Prostate gland (tissue), 2 donors: Measurements from ENCODE around the gene OXCT2. TPM values are rescaled to one million over a fixed set of nuclear protein-coding genes. Genes with fewer than 3 reads are reported as not detected.

Experiments used
- DNase-seq: peaks from one replicate; pipeline ENCODE4 v3.0.0-alpha.2; 2019; ENCODE audit warnings: low spot score
- H3K27ac ChIP-seq, 2 donors: fragments of 200-600 bp; sonication (generic); 2 replicates each; pipeline ENCODE4 v1.5.1; 2017 to 2019
- H3K27me3 ChIP-seq: fragments of 200-600 bp; sonication (generic); replicated peaks from 2 replicates; pipeline ENCODE4 v1.5.1; 2019; ENCODE audit not compliant: insufficient read depth
- H3K36me3 ChIP-seq, 2 donors: fragments of 200-600 bp; sonication (generic); 1 replicate in 1 of 2; 2 replicates in 1 of 2; pipeline versions ENCODE4 v1.5.1 to v1.8.1; 2017 to 2019
- H3K4me1 ChIP-seq: fragments of 200-600 bp; sonication (generic); replicated peaks from 2 replicates; pipeline ENCODE4 v1.5.1; 2019
- H3K4me3 ChIP-seq, 2 donors: fragments of 200-600 bp; sonication (generic); 2 replicates each; pipeline ENCODE4 v1.5.1; 2017 to 2019
- H3K9me3 ChIP-seq: fragments of 200-600 bp; sonication (generic); 2 replicates; pipeline ENCODE4 v1.5.1; 2017
- POLR2A ChIP-seq: fragments of 450-650 bp; IDR thresholded peaks from one replicate; pipeline ENCODE4 v1.6.1; 2016; ENCODE audit warnings: antibody characterized with exemption, mild to moderate bottlenecking
- POLR2AphosphoS5 ChIP-seq: sonication (generic); formaldehyde crosslinking; IDR thresholded peaks from one replicate; pipeline ENCODE4 v1.6.1; 2017; ENCODE audit warnings: antibody characterized with exemption
- WGBS: methylation state at CpG from one replicate; pipeline ENCODE4 v1.1.5; 2018; 5-methylcytosine and 5-hydroxymethylcytosine counted together
- intact Hi-C: fragments of 100-400 bp; cut with DNase I; formaldehyde crosslinking; loops from one replicate; pipeline ENCODE4 v1.14.2; 2022
- total RNA-seq, 2 donors: library from RNA; depleted of rRNA; stranded (reverse); fragments of >200 nt; gene quantifications; one replicate each; pipeline ENCODE4 v1.1.0, GENCODE V29; 2016
- TF ChIP-seq, protein P1 (sequence below), 4 experiments: fragments of 200-600 bp in 2 of 4; fragments of 450-650 bp in 2 of 4; sonication (generic) in 2 of 4; IDR thresholded peaks; 1 replicate in 3 of 4; 2 replicates in 1 of 4; pipeline ENCODE4 v1.5.1; 2016 to 2019; ENCODE audit warnings: antibody characterized with exemption in 4 of 4, mild to moderate bottlenecking in 2 of 4, moderate library complexity in 2 of 4

Gene OXCT2
- total RNA-seq, 2 donors from 2014 or later: 1.0 to 4.9 TPM

DNA sequence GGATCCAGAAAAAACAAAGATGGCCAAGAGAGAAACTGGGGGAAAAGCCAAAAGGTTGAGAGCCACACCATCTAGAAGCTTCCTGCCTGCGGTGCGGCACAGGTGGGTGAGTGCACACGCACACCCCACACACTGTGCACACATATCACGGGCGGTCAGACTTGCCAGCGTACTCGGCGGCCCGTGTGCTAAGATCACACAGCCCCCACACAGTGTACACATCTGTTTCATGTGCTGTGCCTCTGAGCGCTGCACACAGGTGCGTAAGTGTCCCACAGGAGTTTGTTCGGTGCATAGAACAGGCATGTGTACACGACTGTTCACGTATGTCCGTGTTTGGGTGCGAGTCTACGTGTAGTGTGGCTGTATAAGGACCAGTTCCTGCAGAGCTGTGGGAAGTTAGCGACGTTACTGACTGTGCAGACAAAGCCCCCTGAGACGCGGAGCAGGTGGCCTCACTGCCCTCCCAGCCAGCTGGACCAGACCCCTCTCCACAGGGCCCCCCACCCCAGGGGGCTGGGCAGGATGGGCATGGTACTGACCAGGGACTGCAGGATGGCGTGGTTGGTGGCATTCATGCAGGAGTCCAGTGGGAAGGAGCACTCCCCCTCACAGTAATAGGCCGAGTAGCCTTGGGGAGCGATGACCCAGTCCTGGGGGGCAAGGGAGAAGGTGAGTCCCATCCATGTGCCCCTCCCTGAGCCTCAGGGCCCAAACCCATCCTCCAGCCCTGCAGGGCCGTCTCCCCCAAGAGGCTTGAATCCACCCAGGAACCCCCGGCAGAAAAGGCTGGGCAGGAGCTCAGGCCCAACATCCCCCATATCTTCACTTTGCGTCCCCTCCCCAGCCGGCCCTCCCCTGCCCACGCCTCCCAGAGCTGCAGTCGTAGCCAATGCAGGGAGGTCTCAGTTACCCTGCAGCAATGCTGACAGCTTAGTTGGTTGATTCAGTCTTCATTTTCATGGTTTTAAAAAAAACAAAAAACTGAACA lies 8.3 kb downstream of the OXCT2 start:
- TF ChIP-seq, protein P1, sequence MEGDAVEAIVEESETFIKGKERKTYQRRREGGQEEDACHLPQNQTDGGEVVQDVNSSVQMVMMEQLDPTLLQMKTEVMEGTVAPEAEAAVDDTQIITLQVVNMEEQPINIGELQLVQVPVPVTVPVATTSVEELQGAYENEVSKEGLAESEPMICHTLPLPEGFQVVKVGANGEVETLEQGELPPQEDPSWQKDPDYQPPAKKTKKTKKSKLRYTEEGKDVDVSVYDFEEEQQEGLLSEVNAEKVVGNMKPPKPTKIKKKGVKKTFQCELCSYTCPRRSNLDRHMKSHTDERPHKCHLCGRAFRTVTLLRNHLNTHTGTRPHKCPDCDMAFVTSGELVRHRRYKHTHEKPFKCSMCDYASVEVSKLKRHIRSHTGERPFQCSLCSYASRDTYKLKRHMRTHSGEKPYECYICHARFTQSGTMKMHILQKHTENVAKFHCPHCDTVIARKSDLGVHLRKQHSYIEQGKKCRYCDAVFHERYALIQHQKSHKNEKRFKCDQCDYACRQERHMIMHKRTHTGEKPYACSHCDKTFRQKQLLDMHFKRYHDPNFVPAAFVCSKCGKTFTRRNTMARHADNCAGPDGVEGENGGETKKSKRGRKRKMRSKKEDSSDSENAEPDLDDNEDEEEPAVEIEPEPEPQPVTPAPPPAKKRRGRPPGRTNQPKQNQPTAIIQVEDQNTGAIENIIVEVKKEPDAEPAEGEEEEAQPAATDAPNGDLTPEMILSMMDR (IDR thresholded peaks at IDR 0.05): no peak
- no peak for TF ChIP-seq POLR2AphosphoS5
- no peak for TF ChIP-seq POLR2A
- no peak for DNase-seq
- intact Hi-C loops: no loop called here
- 90% methylated on average over 30 of the region's 30 CpGs for WGBS
- Histone ChIP-seq H3K27me3 (no peaks in the 10 kb centered on the region), H3K4me1 (no peaks in the 10 kb centered on the region), H3K27ac (no peak overlapping the region), H3K36me3 (no peaks in the 10 kb centered on the region), H3K9me3 (no peaks in the 10 kb centered on the region), H3K4me3 (no peak overlapping the region)

DNA sequence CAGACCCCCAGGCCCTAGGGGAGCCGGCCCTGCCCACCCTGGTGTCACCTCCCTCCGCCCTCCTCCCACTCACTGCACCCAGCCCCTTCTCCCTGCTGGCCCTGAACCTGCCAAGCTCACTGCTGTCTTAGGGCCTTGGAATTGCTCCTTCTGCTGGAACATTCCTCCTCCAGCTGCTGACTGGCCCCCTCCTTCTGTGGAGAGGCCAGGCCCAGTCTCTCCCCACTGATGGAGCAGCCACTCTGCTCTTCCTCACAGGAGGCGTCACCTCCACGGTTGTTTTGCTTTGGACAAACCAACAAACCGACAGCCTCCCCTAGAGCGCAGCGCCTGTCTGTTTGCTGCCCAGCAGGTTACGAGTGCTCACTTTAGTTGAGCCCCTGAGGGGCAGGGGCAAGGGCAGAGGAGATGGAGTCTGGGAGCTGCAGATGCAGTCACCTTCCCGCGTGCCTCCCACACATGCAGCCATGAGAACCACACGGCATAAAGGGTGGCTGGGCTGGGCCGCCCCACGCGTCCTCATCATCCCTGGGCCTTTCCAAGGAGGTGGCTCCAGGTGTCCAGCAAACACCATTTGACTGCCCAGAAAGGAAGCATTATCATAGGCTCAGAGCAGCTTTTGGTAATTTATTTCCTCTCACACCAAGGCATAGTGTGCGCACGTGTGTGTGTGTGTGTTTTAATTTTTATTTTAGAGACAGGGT lies 9.4 kb downstream of the OXCT2 start:
- TF ChIP-seq, protein P1 (IDR thresholded peaks at IDR 0.05): no peak
- no peak for TF ChIP-seq POLR2A
- no peak for TF ChIP-seq POLR2AphosphoS5
- Histone ChIP-seq H3K9me3 (no peaks in the 10 kb centered on the region), H3K27me3 (no peaks in the 10 kb centered on the region), H3K4me3 (no peak overlapping the region), H3K36me3 (peaks cover 0 to 3% of the 10 kb centered on the region in 2 donors), H3K4me1 (no peaks in the 10 kb centered on the region), H3K27ac (no peak overlapping the region)
- no peak for DNase-seq
- intact Hi-C loops: no loop called here
- WGBS: 74% methylated on average over 16 of the region's 16 CpGs

DNA sequence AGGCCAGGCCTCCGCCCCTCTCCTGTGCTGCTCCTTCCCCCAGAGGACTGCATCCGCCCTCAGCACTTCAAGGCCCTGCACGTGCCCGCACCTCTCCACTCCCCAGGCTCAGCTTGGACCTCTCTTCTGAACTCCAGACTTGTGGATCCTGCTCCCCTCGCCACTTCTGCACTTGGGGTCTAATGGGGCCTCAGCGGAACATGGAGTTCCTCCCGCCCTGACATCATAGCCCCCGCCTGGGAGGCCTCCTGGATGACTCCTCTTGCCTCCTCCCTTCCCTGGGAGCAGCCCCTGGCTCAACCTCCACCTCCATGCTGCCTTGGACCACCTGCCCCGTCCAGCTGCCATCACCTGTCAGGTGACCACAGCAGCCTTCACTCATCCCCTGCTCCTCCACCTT lies 10.1 kb downstream of the OXCT2 start:
- Histone ChIP-seq H3K27ac (no peak overlapping the region), H3K36me3 (peaks cover 3% of the 10 kb centered on the region in 2 donors), H3K4me1 (no peaks in the 10 kb centered on the region), H3K27me3 (no peaks in the 10 kb centered on the region), H3K9me3 (no peaks in the 10 kb centered on the region), H3K4me3 (no peak overlapping the region)
- intact Hi-C loops: no loop called here
- no peak for TF ChIP-seq POLR2AphosphoS5
- WGBS: 86% methylated on average over 9 of the region's 9 CpGs
- no peak for DNase-seq

DNA sequence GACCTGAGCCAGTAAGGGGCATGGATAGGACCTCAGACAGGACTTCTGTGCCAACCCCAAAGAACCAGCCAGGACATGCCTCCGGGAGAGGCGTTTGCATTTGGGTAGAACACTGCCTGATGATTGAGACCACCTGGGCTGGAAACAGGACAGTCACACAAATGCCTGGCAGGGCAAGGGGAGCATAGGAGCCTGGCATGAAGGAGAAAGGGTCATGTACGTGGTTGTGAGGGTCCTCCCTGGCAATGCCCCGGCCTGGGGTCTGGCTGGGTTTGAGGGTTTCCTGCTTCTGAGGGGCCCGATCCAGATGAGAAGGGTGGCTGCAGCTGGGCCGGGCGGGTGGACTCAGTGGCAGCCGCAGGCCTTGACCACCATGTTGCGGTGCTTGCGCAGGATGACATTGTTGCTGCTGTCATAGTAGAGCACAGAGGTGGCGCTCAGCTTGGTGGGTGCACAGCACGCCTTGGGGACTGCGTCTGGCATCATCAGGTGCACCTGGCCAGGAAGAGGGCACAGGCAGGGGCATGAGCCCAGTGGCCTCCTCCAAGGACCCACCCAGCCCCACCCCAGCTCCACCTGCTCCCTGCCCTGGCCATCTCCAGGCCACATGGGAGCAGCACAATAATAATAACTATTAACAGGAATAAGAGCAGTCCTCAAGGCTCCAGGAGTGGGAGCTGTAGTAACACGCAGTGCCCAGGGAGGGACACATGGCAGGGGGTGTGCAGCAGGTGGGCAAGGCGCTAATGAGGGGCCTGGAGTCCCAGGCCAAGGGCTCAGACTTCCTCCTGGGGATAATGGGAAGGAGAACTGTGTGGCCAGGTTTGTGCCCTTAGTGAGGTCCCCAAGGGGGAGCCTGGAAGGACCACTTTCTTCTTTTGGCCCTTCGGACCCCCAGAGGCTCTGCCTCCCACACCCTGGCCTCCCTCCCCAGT lies 10.8 kb downstream of the OXCT2 start:
- no peak overlapping the region for H3K4me3 ChIP-seq

More for the DNA sequence above, 10.8 kb downstream of the OXCT2 start:
- Histone ChIP-seq H3K27ac (no peak overlapping the region), H3K27me3 (no peaks in the 10 kb centered on the region), H3K9me3 (no peaks in the 10 kb centered on the region), H3K36me3 (peaks cover 3 to 8% of the 10 kb centered on the region in 2 donors), H3K4me1 (no peaks in the 10 kb centered on the region)
- WGBS: 93% methylated on average over 16 of the region's 16 CpGs
- intact Hi-C loops: no loop called here
- no peak for DNase-seq
- no peak for TF ChIP-seq POLR2A
- no peak for TF ChIP-seq POLR2AphosphoS5
- TF ChIP-seq, protein P1 (IDR thresholded peaks at IDR 0.05): no peak
